Measurements from ENCODE around the gene KIF3C.

The KIF3C gene

DNA sequence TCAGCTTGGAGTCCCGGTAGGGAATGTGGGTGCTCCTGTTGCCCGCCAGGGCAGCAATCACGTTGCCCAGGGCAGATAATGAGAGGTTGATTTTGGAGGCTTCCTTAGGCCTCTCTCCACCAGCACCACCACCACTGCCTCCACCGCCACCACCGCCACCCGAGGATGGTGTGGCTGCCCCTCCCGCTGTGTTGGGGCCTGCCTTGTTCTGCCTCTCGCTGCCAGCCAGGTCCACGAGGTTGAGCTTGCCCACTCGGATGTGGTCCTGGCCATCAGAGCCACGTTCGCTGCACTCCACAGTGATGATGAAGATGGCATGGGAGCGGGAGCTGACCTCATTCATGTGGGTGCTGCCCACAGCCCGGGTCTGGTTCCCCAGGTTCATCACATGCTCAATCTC is 1.3 kb downstream of the KIF3C start:
- DNase-seq (ENCODE audit: low spot score): no peak
- in situ Hi-C loops (cut with MboI; ENCODE audit: low pct_unique_long_range_greater_than_20kb, low sequenced_read_pairs, unreplicated experiment): no loop called here
- TF ChIP-seq, protein P1, sequence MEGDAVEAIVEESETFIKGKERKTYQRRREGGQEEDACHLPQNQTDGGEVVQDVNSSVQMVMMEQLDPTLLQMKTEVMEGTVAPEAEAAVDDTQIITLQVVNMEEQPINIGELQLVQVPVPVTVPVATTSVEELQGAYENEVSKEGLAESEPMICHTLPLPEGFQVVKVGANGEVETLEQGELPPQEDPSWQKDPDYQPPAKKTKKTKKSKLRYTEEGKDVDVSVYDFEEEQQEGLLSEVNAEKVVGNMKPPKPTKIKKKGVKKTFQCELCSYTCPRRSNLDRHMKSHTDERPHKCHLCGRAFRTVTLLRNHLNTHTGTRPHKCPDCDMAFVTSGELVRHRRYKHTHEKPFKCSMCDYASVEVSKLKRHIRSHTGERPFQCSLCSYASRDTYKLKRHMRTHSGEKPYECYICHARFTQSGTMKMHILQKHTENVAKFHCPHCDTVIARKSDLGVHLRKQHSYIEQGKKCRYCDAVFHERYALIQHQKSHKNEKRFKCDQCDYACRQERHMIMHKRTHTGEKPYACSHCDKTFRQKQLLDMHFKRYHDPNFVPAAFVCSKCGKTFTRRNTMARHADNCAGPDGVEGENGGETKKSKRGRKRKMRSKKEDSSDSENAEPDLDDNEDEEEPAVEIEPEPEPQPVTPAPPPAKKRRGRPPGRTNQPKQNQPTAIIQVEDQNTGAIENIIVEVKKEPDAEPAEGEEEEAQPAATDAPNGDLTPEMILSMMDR (IDR thresholded peaks at IDR 0.05; ENCODE audit: extremely low read depth, insufficient read depth, missing control alignments): no peak

- in situ Hi-C loops (cut with MboI; ENCODE audit: low pct_unique_long_range_greater_than_20kb, low sequenced_read_pairs, unreplicated experiment): no loop called here
- TF ChIP-seq, protein P1 (IDR thresholded peaks at IDR 0.05; ENCODE audit: extremely low read depth, insufficient read depth, missing control alignments): no peak
- DNase-seq (ENCODE audit: low spot score): no peak
These were observed 2.0 kb downstream of the KIF3C start for GRCh38 chr2:25980076-25980887.

GRCh38 chr2:25979001-25979400 is 3.3 kb downstream of the KIF3C start:
- in situ Hi-C loops (cut with MboI; ENCODE audit: low pct_unique_long_range_greater_than_20kb, low sequenced_read_pairs, unreplicated experiment): no loop called here
- DNase-seq (ENCODE audit: low spot score): no peak
- TF ChIP-seq, protein P1 (IDR thresholded peaks at IDR 0.05; ENCODE audit: extremely low read depth, insufficient read depth, missing control alignments): no peak

DNA sequence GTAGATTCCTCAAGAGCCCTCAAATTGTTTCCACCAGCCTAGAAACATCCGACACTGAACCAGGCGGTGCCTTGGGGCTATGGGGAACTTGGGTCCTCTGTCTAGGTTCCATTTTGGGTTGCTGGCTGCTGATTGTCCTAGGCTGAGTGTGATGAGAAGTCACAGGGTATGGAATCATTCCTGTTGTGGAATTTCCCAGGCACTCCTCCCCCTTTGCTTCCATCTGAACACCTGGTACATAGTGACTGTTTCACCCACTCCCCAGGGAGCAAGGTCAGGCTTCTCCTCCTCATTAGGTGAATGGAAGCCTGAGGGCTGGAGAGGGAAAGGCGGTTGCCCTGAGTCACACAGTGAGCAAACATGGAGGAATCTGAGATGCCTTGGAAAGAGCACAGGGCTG is 4.5 kb downstream of the KIF3C start:
- TF ChIP-seq, protein P1 (IDR thresholded peaks at IDR 0.05; ENCODE audit: extremely low read depth, insufficient read depth, missing control alignments): no peak
- DNase-seq (ENCODE audit: low spot score): no peak
- in situ Hi-C loops (cut with MboI; ENCODE audit: low pct_unique_long_range_greater_than_20kb, low sequenced_read_pairs, unreplicated experiment): no loop called here

DNA sequence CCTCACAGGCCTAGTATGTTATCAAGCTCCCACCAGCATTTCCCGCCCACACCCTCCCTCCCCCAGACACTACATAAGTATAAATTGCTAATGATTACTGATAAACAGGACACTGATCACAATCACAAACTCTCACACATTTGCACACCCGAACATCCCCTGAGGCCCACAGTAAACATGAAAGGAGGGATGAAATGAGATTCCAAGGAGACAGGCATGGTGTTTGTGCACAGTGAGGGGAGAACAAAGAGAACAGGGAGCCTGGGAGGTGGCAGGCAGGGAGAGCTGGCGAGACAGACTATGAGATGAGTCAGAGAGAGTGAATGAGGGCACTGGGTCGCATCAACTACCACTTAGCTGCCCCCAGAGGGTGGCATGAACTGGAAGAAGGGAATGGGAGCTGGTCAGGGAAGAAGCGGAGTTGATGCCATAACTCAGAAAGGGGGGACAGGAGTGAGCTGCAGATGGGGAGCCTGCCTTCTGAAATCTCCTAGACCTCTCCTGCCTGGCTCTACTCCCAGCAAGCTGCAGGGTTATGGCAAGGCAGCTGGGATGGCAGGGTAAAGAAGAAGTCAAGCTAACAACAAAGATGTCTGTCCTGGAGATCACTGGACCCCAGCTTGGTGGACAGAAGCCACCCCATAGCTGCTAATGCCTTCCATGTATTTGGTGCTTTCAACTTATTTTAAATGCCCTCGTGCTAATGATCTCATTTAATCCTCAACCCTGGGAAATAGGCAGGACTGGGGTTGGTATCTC is 5.1 kb downstream of the KIF3C start:
- in situ Hi-C loops (cut with MboI; ENCODE audit: low pct_unique_long_range_greater_than_20kb, low sequenced_read_pairs, unreplicated experiment): no loop called here
- TF ChIP-seq, protein P1 (IDR thresholded peaks at IDR 0.05; ENCODE audit: extremely low read depth, insufficient read depth, missing control alignments): no peak
- DNase-seq (ENCODE audit: low spot score): no peak

DNA sequence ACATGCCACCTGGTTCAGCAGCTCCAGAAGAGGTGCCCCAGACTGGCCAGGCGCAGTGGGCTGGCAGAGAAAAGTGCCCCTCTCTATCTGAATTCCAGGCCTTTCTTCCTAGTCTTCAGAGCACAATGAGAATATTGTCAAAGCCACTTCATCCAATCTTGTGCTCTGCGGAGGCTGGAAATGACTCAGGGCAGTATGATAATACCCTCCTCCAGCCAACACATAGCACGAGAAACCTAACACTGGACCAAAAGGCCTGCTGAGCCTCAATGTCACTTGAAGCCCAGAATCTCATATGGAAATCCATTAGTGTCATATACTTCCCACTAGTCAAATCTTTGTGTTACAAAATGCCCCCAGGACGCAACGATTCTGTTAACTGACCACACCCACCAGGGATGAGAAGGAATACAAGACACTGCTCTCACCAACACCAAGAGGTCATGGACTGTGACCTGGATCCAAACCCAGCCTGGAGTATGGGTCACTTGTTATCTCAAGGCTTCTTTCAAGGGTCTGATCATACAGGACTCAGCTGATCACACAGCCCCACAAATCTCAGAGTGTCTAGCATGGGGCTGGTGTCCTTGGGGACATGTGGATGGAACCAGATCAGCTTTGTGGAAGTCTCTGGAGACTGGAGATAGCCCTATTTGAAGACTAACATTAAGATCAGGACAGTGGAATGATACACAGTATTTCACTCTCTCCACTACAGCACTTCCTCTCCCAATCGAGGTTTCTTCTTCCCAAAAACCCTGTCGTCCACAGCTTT is 10.1 kb downstream of the KIF3C start:
- in situ Hi-C loops (cut with MboI; ENCODE audit: low pct_unique_long_range_greater_than_20kb, low sequenced_read_pairs, unreplicated experiment): loop anchor here (25.0 kb wide), 1 partner anchor 490 kb away; no protein-coding TSS in a partner anchor
- no peak for DNase-seq (ENCODE audit: low spot score)
- TF ChIP-seq, protein P1 (IDR thresholded peaks at IDR 0.05; ENCODE audit: extremely low read depth, insufficient read depth, missing control alignments): no peak

Data from GM13977 (cell line).